Breast epithelium (tissue), 3 donors: Measurements from ENCODE around the gene ULK1.
"Not testable (repeated sequence)": the region's sequence is repeated elsewhere in the genome, so short reads cannot be mapped to it uniquely, and the experiment has no call there.

Experiments
- CTCF ChIP-seq, 3 donors: fragments of 450-650 bp; IDR thresholded peaks; one replicate each; pipeline ENCODE4 v1.5.1; 2016 to 2017; ENCODE audit warnings: antibody characterized with exemption in 3 of 3, mild to moderate bottlenecking in 3 of 3, moderate library complexity in 3 of 3
- POLR2A ChIP-seq: fragments of 450-650 bp; IDR thresholded peaks from one replicate; pipeline ENCODE4 v1.6.1; 2016; ENCODE audit warnings: antibody characterized with exemption, mild to moderate bottlenecking, moderate library complexity
- POLR2AphosphoS5 ChIP-seq, 3 donors: sonication (generic); formaldehyde crosslinking; IDR thresholded peaks; one replicate each; pipeline ENCODE4 v1.6.1; 2017; ENCODE audit warnings: antibody characterized with exemption in 3 of 3

- not testable (repeated sequence) for TF ChIP-seq POLR2A; CTCF (IDR thresholded peaks at IDR 0.05); POLR2AphosphoS5 (IDR thresholded peaks at IDR 0.05)
Observed at GRCh38 chr12:131960590-131961325, 66.3 kb downstream of the ULK1 start.
